Measurements from ENCODE around the gene RABEPK. TPM values are rescaled to one million over a fixed set of nuclear protein-coding genes. Genes with fewer than 3 reads are reported as not detected.

The RABEPK gene
- total RNA-seq, 1 donor from 2014 or later = 10.5 TPM

Other genes starting within 250 kb of the RABEPK start
- gene SCAI, start 57.0 kb upstream of the RABEPK start, total RNA-seq = 6.0 TPM
- 36.4 TPM for gene PPP6C, start 10.7 kb upstream of the RABEPK start, total RNA-seq
- 363 TPM for gene HSPA5, start 40.8 kb downstream of the RABEPK start, total RNA-seq
- 45.8 TPM for gene GAPVD1, start 61.3 kb downstream of the RABEPK start, total RNA-seq

Data from mucosa of gallbladder (tissue), 1 donor.